Hepatocyte (in vitro differentiated cells): ENCODE results near the gene SARDH.

ENCODE experiments used
- CTCF ChIP-seq: fragments of 200-600 bp; sonication (generic); IDR thresholded peaks from 2 replicates; pipeline ENCODE4 v1.5.1; 2016; ENCODE audit warnings: antibody characterized with exemption, mild to moderate bottlenecking; ENCODE audit not compliant: poor library complexity
- EZH2 ChIP-seq: fragments of 200-600 bp; sonication (generic); IDR thresholded peaks from 2 replicates; pipeline ENCODE4 v1.6.1; 2016; ENCODE audit warnings: antibody characterized with exemption, mild to moderate bottlenecking, borderline replicate concordance
- EZH2phosphoT487 ChIP-seq: fragments of 200-600 bp; sonication (generic); IDR thresholded peaks from one replicate; pipeline ENCODE4 v1.6.1; 2018; ENCODE audit warnings: antibody characterized with exemption, mild to moderate bottlenecking, low read depth, moderate library complexity; ENCODE audit not compliant: unreplicated experiment, severe bottlenecking

- no peak for TF ChIP-seq CTCF
- TF ChIP-seq EZH2: no peak
- no peak for TF ChIP-seq EZH2phosphoT487
Measured at GRCh38 chr9:133654736-133655657, 83.2 kb downstream of the SARDH start.
